ENCODE measurements around the gene STN1. TPM values are rescaled to one million over a fixed set of nuclear protein-coding genes. Genes with fewer than 3 reads are reported as not detected.
A peak's percentile ranks its signal among the peaks of the same experiment; 100 is the strongest.

Gene STN1
- total RNA-seq, 1 donor from 2014 or later = 57.1 TPM

DNA sequence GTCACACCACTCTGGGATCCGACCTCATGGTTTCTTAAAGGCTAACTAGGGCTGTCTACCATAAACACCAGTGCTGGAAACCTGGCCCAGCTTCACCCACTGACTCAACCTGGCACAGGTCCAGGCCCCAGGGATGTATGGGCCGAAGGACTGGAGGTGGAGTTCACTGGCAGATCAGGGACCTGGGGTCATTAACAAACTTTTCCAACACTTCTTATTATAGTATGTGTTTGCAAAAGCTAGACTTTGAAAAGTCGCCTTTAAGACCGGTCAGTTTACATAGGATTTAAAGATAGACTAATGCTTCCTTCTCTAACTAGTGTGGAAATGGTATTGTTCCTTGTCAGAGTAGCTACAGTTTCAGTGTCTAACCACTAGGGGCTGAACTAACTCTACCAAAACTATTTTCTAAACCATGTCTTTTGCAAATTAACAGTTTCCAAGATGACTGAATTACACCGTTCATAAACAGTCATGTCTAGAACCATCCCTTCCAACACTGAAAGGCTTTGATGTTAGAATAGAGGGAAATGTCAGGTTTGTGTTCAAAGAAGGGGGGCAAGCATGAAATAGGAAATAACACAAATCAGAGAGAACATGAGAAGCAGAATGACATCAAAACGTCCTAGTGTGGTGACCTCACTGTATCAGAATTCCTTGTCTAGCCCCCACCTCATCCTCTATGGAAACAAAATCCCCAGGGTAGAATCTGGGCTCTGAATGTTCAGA lies 29.7 kb downstream of the STN1 start:
- peaks cover 2% of the 10 kb centered on the region for H3K9me3 Mint-ChIP-seq (ENCODE audit: unreplicated experiment)
- H3K27me3 Mint-ChIP-seq (ENCODE audit: unreplicated experiment) = peaks cover 2% of the 10 kb centered on the region
- no peak for DNase-seq
- H3K4me1 Mint-ChIP-seq (ENCODE audit: low read depth, unreplicated experiment) = peaks cover 10% of the 10 kb centered on the region
- H3K36me3 Mint-ChIP-seq (ENCODE audit: unreplicated experiment) = no peaks in the 10 kb centered on the region
- TF ChIP-seq, protein P1, sequence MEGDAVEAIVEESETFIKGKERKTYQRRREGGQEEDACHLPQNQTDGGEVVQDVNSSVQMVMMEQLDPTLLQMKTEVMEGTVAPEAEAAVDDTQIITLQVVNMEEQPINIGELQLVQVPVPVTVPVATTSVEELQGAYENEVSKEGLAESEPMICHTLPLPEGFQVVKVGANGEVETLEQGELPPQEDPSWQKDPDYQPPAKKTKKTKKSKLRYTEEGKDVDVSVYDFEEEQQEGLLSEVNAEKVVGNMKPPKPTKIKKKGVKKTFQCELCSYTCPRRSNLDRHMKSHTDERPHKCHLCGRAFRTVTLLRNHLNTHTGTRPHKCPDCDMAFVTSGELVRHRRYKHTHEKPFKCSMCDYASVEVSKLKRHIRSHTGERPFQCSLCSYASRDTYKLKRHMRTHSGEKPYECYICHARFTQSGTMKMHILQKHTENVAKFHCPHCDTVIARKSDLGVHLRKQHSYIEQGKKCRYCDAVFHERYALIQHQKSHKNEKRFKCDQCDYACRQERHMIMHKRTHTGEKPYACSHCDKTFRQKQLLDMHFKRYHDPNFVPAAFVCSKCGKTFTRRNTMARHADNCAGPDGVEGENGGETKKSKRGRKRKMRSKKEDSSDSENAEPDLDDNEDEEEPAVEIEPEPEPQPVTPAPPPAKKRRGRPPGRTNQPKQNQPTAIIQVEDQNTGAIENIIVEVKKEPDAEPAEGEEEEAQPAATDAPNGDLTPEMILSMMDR (IDR thresholded peaks at IDR 0.05; ENCODE audit: partially characterized antibody, unreplicated experiment) = peak; percentile 91
- H3K27ac Mint-ChIP-seq (ENCODE audit: unreplicated experiment) = peak overlapping the region; percentile 38
- H3K4me3 Mint-ChIP-seq (ENCODE audit: unreplicated experiment) = no peak overlapping the region

DNA sequence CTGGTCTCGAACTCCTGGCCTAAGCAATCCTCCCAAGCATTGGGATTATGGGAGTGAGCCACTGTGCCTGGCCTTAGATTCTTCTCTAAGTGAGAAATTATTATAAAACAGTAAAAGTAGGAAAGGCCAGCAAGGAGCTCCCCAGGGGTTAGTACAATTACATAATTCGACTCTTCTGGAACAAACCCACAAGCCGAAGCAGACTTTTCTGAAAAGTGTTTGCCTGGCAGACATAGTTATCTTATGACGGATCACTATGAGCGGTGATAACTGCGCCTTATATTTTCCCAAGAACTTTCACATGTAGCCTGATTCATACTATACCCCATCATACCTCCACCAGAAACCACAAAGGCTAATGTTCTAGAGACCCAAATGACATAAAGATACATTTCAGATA lies 32.4 kb downstream of the STN1 start:
- peaks cover 4% of the 10 kb centered on the region for H3K4me1 Mint-ChIP-seq (ENCODE audit: low read depth, unreplicated experiment)

DNA sequence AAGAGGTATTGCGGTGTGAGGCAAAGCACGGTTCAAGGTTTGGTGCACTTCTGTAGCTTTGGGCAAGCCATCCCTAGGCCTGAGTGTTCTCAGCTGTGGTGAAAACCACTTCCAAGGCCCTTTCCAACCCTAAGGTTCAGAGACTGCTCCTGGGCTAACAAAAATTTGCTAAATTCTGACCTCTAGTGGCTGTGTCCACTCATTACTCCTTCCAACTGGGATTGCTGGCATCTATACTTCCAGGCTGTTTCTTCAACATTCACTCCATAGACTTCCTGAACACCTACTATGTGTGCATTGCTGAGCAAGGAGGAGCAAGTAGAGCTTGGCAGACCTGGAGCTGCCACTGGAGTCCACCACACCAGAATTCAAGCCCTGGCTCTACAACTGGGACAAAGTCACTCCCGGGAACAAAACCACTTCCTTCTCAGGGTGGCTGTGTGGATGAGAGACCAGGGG lies 33.3 kb downstream of the STN1 start:
- H3K9me3 Mint-ChIP-seq (ENCODE audit: unreplicated experiment) = peaks cover under 1% of the 10 kb centered on the region
- TF ChIP-seq, protein P1 (IDR thresholded peaks at IDR 0.05; ENCODE audit: partially characterized antibody, unreplicated experiment) = peak; percentile 90
- no peak for DNase-seq
- H3K27me3 Mint-ChIP-seq (ENCODE audit: unreplicated experiment) = peaks cover 2% of the 10 kb centered on the region
- no peak overlapping the region for H3K4me3 Mint-ChIP-seq (ENCODE audit: unreplicated experiment)
- H3K4me1 Mint-ChIP-seq (ENCODE audit: low read depth, unreplicated experiment) = peaks cover 7% of the 10 kb centered on the region
- no peak overlapping the region for H3K27ac Mint-ChIP-seq (ENCODE audit: unreplicated experiment)
- H3K36me3 Mint-ChIP-seq (ENCODE audit: unreplicated experiment) = no peaks in the 10 kb centered on the region

More for the DNA sequence above, 32.4 kb downstream of the STN1 start:
- peaks cover 2% of the 10 kb centered on the region for H3K9me3 Mint-ChIP-seq (ENCODE audit: unreplicated experiment)
- H3K4me3 Mint-ChIP-seq (ENCODE audit: unreplicated experiment) = no peak overlapping the region
- peaks cover 2% of the 10 kb centered on the region for H3K27me3 Mint-ChIP-seq (ENCODE audit: unreplicated experiment)
- TF ChIP-seq, protein P1 (IDR thresholded peaks at IDR 0.05; ENCODE audit: partially characterized antibody, unreplicated experiment) = no peak
- H3K36me3 Mint-ChIP-seq (ENCODE audit: unreplicated experiment) = no peaks in the 10 kb centered on the region
- DNase-seq = no peak
- no peak overlapping the region for H3K27ac Mint-ChIP-seq (ENCODE audit: unreplicated experiment)

DNA sequence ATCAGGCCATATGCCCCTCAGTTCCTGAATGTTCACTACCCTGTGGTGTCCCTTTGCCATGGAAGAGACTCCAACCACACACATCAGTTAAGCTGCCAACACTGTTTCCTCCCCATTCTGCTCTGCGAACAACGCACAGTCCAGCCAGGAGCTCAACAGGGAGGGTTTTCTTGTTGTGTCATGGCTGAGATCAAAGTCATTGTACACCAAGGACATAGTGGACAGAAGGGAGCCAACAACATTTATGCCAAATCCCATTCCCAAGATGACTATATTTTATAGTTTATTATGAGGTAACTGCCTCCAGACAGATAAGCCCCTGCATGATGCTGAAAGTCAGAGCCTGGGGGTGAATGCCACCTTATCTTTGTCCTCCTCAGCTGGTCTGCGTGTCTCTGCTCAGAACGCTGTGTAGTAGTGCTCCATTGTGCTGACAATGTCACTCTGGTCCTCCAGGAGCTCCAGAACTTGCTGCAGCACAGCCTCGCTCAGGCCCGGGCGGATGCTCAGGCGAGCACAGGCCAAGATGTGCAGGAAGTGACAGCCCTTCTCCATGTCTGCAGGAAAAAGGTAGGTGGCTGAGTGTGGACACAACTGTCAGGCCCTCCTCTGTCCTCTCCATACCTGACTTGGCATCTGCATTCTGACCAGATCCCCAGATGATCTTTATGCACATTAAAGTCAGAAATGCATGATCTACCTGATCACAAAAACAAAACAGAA lies 35.5 kb downstream of the STN1 start:
- no peaks in the 10 kb centered on the region for H3K9me3 Mint-ChIP-seq (ENCODE audit: unreplicated experiment)
- H3K4me1 Mint-ChIP-seq (ENCODE audit: low read depth, unreplicated experiment) = peaks cover 3% of the 10 kb centered on the region
- H3K36me3 Mint-ChIP-seq (ENCODE audit: unreplicated experiment) = peaks cover 5% of the 10 kb centered on the region
- H3K4me3 Mint-ChIP-seq (ENCODE audit: unreplicated experiment) = no peak overlapping the region
- H3K27me3 Mint-ChIP-seq (ENCODE audit: unreplicated experiment) = peaks cover 2% of the 10 kb centered on the region
- TF ChIP-seq, protein P1 (IDR thresholded peaks at IDR 0.05; ENCODE audit: partially characterized antibody, unreplicated experiment) = no peak
- no peak for DNase-seq
- no peak overlapping the region for H3K27ac Mint-ChIP-seq (ENCODE audit: unreplicated experiment)

Measured in glutamatergic neuron (in vitro differentiated cells).